NCI-H1417 treated with DMSO at 0.1 percent for 48 hours (cell line): ENCODE measurements around the gene RFXANK.
"Not testable (repeated sequence)": the region's sequence is repeated elsewhere in the genome, so short reads cannot be mapped to it uniquely, and the experiment has no call there.

Experiments
- DNase-seq: peaks from one replicate; lab custom pipeline; 2025; lab: John Stamatoyannopoulos, UW

The RFXANK gene

DNA sequence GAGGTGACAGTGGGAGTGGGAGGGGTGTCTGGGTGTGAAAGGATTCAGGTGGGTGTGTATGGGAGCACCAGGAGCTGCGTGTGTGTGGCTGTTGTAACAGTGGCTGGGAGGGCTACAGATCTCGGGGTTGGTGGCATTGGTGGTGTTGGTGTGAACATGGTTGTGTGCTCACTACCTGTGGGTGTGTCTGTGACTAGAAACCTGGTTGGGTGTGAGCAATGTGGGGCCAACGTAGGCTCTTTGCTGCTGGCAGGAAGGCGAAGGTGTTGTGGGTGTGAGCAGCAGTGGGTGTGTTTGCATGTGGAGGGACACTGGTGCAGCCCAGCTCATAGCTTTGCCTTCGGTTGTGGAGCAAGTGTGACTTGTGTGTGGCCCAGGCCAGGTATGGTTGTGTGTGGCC is 14.9 kb downstream of the RFXANK start:
- DNase-seq, result no peak

DNA sequence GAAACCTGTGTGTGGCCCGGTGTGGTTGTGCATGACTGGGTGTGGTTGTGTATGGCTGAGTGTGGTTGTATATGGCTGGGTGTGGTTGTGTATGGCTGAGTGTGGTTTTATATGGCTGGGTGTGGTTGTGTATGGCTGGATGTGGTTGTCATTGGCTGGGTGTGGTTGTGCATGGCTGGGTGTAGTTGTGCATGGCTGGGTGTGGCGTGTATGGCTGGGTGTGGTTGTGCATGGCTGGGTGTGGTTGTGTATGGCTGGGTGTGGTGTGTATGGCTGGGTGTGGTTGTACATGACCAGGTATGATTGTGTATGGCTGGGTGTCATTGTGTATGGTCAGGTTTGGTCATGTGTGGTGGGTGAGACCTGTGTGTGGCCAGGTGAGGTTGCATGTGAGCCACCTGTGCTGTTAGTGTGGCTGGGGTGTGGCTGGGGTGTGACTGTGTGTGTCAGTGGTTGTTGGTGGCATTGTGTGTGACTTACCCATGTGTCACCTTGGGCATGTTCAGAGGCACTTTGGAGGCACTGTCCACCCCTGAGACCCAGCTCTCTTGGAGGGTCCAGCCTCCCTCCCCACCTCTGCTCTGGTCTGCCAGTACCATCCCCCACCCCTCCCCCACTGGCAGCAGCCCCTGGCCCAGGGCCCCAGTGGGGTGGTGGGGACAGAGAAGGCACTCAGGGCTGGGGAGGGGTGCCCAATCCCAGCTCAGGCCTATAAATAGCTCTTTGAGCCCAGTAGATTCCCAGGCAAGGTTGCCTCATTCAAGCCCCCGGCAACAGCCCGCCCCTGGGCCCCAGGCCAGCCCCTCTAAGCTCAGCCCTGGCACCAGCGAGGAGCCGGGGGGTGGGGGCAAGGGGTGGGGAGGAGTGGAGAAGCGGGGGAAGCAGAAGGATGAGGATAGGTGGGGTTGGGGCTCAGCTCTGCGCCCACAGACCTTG is 15.8 kb downstream of the RFXANK start:
- no peak for DNase-seq

DNA sequence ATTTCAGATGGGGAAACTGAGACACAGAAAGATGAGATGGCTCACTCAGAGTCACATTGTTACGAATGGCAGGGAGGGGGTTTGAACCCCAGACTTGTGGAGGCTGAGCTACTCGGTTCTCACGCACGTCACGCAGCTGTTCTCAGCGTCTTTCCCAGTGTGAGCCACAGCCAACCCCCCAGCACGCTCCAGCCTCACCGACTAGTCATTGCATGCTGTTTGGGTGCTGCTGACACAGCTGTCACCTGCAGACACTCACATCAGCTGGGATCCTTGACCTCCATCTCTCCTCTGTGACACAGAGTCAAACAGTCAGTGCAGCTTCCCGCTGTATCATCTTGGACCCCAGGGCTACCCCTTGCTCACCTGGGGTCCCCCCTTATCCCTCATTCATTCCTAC is 17.3 kb downstream of the RFXANK start:
- no peak for DNase-seq

DNA sequence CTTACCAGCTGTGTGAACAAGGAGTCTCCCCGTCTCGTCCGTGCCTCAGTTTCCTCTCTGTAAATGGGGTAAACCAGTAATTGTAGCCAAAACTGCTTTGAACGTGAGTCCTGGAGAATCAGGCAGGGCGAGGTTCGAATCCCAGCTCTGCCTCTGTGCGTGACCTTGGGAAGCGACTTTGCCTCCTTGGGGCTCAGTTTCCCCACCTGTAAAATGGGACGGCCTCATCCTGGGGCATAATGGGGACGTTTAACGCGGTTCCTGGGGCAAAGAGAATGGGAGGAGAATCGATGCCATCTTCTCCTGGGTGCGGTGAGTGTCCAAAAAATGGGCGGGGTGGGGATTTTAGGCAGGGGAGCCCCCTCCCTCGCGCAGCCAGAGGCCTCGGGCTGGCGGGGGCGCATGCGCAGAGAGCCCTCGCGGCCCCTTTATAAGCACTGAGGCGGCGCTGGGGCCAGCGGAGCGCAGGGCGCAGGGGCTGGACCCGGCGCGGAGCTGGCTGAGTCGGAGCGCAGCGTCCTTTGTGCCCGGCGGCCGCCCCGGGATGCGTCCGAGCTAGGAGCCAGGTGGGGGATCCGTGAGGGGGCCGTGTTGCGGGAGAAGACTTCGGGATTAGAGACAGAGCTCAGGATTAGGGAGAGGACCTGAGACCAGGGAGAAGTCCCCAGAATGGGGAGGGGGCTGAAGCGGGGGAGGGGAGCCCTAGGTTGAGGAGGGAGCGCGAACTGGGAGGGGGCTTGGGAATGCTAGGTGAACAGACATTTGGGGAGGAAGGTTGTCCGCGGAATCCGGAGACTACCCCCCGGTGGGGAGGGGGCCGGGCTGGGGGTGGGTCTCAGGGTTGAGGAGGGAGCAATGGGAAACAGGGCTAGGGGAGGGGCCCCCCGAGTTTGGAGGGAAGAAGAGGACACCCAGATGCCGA is 19.7 kb downstream of the RFXANK start, which contains the start of gene NCAN:
Gene NCAN (plus strand): TSS at position 460 of the 922 bp plus-strand sequence. CDS start 4,996 bp downstream, outside the sequence.
- no peak for DNase-seq

DNA sequence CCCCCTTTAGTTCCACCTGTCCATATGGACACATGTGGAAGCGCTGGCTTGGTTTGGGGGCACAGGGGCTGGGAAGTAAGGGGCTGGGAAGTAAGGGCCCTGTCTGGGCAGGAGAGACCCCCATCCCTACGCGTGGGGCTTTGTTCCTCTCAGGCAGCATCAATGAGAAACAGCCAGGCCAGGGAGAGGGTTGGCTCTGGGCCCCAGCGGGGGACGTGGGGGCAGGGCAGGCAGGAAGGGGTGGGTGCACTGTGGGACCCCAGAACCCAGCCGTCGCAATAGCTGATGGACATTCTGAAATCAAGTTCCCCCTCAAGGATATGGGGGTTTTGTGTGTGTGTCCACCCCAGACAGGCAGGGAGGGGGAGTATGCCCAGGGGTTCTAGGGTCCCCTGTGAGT is 20.9 kb downstream of the RFXANK start:
- no peak for DNase-seq

DNA sequence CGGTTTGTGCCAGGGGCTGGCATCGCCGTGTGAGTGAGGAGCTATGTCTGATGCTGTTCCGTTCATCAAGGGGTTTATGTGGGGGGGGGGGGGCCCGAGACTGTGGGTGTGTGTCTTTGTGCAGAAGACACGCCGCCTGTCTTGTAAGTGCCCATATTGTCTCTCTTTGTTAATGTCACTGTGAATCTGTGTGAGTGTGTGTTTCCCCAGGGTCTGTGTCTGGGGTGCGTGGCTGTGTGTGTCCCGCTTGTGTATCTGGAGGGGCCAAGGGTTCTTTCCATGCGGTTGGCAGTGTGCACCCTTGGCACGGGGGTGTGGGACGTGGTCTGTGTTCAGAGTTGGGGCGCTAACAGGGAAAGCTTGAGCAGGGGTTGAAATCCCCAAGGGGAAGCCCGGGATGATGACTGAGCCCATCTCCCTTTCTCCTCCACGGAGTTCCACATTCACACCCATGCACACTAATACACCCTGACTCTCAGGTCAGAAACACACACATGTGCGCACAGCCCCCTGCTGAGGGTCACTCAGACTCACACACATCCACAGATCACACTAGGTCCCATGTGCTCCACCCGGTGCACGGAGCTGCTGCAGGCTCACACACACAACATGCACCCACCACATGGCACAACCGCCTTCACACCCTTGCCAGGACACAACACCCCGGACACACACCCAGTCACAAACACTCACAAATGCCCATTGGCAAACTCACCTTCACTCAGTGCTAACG is 21.5 kb downstream of the RFXANK start:
- no peak for DNase-seq

DNA sequence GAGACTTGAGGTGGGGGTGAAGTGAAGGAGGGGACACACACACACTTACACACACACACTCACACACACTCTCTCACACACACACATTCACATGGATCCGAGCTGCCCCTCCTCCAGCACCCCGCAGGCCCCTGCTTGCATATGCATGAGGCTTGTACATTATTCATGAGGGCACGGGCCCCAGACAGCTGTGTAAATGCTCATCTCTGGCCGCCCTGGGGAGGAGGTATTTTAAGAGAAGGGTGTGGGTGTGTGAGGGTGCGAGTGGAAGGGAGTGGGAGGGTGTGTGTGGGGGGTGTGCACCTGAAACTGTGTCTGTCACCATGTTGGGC is 22.1 kb downstream of the RFXANK start:
- no peak for DNase-seq

DNA sequence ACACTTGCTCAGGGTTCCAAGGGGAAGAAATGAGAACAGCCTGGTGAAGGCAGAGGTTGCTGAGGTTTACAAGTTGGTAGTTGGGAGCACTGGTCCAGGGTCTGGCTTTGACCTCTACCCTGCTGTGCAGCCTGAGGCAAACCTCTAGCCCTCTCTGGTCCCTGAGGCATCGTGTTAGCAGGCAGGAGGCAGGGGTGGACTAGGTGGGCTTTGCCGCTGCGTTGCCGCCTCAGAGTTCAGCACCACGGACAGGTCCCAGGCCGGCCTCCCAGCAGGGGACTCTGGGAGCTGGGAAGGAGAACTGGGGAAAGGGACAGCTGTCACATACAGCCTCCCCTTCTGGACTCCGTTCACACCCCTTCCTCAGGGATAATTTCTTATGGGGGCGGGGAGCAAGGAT is 22.8 kb downstream of the RFXANK start:
- no peak for DNase-seq

DNA sequence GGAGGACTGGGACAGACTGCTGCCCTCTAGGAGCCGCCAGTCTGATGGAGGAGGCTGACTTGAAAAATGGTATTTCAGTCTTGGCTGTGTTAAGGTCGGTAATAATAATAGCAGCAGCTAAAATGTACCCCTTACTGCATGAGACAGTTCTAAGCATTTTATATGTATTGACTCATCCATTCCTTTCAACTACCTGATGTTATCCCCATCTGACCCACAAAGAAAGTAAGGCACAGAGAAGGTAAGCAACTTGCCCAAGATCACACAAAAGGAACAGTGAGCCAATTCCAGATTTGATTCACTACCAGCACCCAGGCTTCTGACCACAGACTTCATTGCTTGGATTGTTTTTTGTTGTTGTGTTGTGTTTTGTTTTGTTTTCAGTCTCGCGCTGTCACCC is 23.7 kb downstream of the RFXANK start:
- no peak for DNase-seq

DNA sequence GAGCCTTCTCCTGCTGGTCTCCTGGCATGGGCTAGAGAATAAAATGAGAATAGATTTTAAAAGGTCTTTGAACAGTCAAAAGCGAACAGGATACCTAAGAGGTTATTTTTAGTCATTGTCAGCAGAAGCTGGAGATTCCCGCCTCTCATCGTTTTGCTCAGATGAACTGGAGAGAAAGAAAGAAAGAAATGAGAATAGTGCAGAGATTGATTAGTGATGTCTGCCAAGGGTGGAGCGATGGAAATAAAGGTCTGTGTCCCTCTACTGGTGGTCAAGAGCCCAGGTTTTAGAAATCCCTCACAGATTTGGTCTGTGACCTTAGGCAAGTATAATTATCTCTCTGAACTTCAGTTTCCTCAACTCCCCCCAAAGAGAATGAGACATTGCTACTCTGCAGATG is 25.0 kb downstream of the RFXANK start:
- no peak for DNase-seq

DNA sequence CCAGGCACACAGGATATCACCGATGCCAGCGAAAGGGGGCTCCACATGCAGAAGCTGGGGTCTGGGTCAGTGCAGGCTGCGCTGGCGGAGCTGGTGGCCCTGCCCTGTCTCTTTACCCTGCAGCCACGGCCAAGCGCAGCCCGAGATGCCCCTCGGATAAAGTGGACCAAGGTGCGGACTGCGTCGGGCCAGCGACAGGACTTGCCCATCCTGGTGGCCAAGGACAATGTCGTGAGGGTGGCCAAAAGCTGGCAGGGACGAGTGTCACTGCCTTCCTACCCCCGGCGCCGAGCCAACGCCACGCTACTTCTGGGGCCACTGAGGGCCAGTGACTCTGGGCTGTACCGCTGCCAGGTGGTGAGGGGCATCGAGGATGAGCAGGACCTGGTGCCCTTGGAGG is 26.9 kb downstream of the RFXANK start:
- no peak for DNase-seq

DNA sequence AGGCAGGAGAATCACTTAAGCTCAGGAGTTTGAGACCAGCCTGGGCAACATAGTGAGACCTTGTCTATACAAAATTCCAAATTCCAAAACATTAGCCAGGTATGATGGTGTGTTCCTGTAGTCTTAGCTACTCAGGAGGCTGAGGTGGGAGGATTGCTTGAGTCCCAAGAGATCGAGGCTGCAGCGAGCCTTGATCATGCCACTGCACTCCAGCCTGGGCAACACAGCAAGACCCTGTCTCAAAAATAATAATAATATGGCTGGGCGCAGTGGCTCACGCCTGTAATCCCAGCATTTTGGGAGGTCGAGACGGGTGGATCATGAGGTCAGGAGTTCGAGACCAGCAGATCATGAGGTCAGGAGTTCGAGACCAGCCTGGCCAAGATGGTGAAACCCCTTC is 28.9 kb downstream of the RFXANK start:
- not testable (repeated sequence) for DNase-seq

DNA sequence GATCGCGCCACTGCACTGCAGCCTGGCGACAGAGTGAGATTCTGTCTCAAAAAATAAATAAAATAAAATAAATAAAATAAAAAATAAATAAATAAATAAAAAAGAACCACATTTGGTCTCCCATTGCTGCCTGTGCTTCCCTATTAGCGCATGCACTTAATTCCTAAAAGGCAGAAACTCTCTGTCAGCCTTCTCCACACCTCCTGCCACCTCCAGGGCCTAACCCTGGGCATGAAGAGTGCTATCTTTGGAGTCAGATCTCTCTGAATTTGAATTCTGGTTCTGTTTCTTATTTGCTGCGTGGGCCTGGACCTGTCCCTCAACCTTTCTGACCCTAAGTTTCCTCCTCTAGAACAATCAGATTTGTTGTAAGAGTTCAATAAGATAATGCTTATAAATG is 31.0 kb downstream of the RFXANK start:
- no peak for DNase-seq

DNA sequence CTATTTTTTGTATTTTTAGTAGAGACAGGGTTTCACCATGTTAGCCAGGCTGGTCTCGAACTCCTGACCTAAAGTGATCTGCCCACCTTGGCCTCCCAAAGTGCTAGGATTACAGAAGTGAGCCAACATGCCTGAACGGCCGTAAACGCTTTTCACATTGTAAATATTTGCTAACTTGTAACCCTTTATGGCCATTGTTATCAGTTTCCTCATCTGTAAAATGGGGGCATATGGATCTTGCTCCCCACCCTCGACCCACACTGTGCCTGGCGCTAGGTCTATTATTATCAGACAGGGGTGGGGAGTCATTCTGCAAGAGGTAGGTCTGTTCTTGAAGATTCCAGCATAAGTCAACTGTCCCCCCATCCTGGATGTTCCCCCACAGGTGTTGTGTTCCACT is 31.6 kb downstream of the RFXANK start:
- DNase-seq, result no peak

DNA sequence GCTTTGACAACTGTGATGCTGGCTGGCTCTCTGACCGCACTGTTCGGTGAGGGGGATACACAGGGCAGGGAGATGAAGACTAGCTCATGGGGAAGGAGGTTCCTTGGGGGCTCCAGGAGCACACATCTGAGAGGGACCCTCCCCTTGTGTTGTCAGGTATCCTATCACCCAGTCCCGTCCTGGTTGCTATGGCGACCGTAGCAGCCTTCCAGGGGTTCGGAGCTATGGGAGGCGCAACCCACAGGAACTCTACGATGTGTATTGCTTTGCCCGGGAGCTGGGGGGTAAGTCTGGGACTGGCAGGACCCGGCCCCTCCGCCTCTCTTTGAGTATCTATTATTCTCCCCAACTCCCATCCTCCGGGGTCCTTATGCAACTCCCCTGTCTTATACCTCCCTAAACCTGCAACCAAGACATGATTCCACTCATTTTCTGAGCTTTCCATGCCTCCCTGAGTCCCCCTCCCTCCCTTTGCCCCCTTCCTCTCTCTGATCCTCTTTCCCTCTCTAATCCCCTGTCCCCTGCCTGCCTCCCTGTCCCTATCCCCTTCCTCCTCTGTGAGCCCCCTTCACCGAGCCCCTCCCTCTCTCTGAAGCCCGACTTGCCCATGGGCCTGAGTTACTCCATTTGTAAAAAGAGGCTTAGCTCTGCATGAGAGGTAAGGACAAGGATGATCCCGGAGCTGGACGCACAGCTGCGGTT is 32.2 kb downstream of the RFXANK start:
- DNase-seq, result no peak

DNA sequence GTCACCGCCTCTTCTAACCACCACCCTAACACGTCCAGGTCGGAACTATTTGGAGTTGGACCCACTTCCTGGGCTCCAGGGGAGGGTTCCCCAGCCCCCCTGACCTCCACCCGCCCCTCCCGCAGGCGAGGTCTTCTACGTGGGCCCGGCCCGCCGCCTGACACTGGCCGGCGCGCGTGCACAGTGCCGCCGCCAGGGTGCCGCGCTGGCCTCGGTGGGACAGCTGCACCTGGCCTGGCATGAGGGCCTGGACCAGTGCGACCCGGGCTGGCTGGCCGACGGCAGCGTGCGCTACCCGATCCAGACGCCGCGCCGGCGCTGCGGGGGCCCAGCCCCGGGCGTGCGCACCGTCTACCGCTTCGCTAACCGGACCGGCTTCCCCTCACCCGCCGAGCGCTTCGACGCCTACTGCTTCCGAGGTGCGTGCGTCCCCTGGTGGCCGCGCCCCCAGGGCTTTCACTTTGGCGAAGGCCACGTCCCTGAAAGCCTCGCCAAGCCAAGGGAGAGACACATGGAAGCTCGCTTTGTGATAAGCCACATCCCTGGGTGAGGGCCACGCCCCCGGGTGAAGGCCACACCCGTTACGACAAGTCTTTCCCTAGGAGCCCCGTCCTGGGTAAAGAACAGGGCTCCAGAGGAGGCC is 32.9 kb downstream of the RFXANK start:
- DNase-seq, result no peak

DNA sequence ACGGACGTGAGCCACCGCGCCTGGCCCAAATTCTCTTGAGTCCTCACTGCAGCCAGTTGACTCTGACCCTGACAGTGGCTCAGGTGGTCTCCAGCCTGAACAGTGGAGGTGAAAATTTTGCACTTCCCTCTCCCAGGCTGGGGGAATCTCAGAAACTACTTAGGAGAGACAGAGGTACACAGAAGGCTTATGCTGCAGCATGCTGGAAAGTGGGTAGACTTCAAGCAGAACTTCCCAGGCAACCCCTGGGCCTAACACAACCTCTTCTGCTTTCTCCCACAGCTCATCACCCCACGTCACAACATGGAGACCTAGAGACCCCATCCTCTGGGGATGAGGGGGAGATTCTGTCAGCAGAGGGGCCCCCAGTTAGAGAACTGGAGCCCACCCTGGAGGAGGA is 34.1 kb downstream of the RFXANK start:
- DNase-seq, result no peak

DNA sequence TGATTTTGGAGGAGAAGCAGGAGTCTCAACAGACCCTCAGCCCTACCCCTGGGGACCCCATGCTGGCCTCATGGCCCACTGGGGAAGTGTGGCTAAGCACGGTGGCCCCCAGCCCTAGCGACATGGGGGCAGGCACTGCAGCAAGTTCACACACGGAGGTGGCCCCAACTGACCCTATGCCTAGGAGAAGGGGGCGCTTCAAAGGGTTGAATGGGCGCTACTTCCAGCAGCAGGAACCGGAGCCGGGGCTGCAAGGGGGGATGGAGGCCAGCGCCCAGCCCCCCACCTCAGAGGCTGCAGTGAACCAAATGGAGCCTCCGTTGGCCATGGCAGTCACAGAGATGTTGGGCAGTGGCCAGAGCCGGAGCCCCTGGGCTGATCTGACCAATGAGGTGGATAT is 34.6 kb downstream of the RFXANK start:
- DNase-seq, result no peak

DNA sequence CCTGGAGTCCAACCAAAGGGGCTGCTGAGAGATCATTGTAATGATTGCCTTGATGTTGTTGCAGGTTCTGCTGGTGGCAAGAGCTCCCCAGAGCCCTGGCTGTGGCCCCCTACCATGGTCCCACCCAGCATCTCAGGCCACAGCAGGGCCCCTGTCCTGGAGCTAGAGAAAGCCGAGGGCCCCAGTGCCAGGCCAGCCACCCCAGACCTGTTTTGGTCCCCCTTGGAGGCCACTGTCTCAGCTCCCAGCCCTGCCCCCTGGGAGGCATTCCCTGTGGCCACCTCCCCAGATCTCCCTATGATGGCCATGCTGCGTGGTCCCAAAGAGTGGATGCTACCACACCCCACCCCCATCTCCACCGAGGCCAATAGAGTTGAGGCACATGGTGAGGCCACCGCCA is 35.2 kb downstream of the RFXANK start:
- DNase-seq, result no peak

DNA sequence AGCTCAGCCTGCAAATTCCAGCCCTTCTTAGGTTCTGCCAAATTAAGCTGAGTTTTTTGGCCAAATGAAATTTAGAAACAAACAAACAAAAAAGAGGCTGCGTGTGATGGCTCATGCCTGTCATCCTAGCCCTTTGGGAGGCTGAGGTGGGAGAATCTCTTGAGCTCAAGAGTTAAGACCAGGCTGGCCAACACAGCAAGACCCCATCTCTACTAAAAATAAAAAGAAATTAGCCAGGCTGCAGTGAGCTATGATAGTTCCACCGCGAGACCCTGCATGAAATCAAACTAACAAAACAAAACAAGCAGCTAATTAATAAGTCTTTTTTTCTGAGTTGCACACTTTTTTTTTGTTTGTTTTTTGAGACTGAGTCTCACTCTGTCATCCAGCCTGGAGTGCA is 37.6 kb downstream of the RFXANK start:
- DNase-seq, result no peak

DNA sequence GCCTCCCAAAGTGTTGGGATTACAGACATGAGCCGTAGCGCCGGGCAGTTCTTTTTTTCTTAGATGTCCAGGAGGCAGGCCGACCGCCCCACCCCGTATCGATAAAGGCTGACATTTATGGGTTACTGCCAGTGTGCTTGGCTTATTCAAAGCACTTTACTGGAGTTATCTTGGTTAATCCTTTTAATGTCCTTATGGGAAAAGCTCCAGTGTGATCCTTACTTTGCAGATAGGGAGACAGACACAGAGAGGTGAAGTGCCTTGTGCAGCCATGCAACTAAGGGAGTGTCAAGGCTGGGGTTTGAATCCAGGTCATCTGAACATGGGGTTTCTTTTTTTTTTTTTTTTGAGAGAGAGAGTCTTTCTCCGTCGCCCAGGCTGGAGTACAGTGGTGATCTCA is 38.9 kb downstream of the RFXANK start:
- no peak for DNase-seq
